ENCODE measurements around the gene ACVR2B. TPM values are rescaled to one million over a fixed set of nuclear protein-coding genes. Genes with fewer than 3 reads are reported as not detected.

ACVR2B gene
- total RNA-seq, 2 donors from 2014 or later = 3.1 to 3.8 TPM

DNA sequence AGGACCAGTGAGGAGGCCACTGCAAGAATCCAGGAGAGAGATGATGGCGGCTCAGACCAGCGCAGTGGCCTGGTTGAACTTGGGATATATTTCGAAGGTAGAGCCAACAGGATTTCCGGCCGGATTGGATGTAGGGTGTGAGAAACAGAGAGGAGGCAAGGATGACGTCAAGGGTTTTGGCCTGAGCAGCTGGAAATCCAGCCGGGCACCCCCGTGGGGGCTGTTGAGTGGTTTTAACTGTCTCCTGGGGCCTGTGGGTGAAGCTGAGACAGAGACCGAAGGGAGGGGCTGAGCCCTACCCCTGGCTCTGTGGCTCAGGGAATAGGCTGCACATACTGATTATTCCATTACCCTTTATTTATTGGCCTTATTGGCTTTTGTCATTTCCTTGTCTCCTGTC is 88.1 kb downstream of the ACVR2B start:
- DNase-seq (ENCODE audit: low spot score) (no peak), ATAC-seq (no peak)
- Mint-ChIP-seq H3K27me3 (peaks cover 0 to 7% of the 10 kb centered on the region in 2 donors), H3K36me3 (no peaks in the 10 kb centered on the region), H3K4me1 (ENCODE audit: low read depth in 2 of 2) (no peaks in the 10 kb centered on the region), H3K27ac (no peak overlapping the region), H3K4me3 (no peak overlapping the region), H3K9me3 (no peaks in the 10 kb centered on the region)

Other genes starting within 250 kb of the ACVR2B start
- 1 to 10 TPM; 1.3 to 1.8 TPM for gene SLC22A13, start 188.1 kb upstream of the ACVR2B start, total RNA-seq
- gene SLC22A14, start 171.6 kb upstream of the ACVR2B start, total RNA-seq = under 1 TPM in 1 of 2 donors, not detected in 1; 0.28 TPM
- 10 to 100 TPM in 1 of 2 donors, 1 to 10 TPM in 1; 3.8 to 11.4 TPM for gene XYLB, start 107.1 kb upstream of the ACVR2B start, total RNA-seq
- 10 to 100 TPM; 33.6 to 36.3 TPM for gene EXOG, start 42.5 kb downstream of the ACVR2B start, total RNA-seq
- gene SCN5A, start 195.8 kb downstream of the ACVR2B start, total RNA-seq = under 1 TPM in 1 of 2 donors, not detected in 1; 0.14 TPM